Measurements from ENCODE around the gene SAMD14.

DNA sequence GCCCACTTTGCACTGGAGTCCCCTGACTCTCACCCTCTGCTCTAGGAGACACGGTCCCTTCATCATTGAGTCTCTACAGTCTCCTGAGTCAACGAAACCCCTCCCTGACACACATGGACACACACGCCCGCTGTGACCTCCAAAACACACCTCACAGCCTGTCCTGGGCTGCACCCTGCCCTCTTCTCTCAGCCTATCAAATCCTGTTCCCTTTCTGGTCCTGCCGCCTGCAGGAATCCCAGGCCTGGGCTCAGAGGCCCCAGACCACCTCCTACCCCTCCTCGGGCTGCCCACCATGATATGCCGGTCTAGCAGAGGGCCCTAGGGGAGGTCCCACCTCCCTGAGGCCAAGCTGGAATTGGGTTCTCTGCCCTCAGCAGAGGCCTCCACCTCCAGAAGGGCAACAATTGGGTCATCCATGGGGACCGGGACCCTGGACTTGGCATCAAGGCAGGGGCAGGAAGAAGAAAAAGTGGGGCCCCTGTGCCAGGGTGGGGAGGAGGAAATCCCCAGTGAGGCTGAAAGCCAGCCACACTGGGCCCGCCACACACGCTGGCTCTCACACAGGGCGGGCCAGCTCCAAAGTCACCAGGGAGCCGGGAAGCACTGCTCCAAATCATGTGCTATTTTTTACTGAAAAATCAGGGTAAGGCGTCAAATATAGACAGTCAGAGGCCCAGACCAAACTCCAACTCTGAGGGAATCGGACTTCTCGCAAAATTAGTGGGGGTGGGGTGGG is 17.1 kb upstream of the SAMD14 start:
- TF ChIP-seq, protein P1, sequence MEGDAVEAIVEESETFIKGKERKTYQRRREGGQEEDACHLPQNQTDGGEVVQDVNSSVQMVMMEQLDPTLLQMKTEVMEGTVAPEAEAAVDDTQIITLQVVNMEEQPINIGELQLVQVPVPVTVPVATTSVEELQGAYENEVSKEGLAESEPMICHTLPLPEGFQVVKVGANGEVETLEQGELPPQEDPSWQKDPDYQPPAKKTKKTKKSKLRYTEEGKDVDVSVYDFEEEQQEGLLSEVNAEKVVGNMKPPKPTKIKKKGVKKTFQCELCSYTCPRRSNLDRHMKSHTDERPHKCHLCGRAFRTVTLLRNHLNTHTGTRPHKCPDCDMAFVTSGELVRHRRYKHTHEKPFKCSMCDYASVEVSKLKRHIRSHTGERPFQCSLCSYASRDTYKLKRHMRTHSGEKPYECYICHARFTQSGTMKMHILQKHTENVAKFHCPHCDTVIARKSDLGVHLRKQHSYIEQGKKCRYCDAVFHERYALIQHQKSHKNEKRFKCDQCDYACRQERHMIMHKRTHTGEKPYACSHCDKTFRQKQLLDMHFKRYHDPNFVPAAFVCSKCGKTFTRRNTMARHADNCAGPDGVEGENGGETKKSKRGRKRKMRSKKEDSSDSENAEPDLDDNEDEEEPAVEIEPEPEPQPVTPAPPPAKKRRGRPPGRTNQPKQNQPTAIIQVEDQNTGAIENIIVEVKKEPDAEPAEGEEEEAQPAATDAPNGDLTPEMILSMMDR (IDR thresholded peaks at IDR 0.05): no peak
- no peak for TF ChIP-seq POLR2A (IDR thresholded peaks at IDR 0.05)

All from Peyer's patch (tissue), 4 donors.